Muscle of back (tissue), 11 donors: Measurements from ENCODE around the gene PLCD3. TPM values are rescaled to one million over a fixed set of nuclear protein-coding genes. Genes with fewer than 3 reads are reported as not detected.
"Not testable (repeated sequence)": the region's sequence is repeated elsewhere in the genome, so short reads cannot be mapped to it uniquely, and the experiment has no call there.

Experiments
- DNase-seq, 3 donors: peaks; one replicate each; pipeline versions ENCODE4 v3.0.0 to v3.0.0-alpha.2; 2013
- polyA plus RNA-seq, 10 donors: library from polyadenylated mRNA; unstranded; fragments of 120-200 nt; gene quantifications; one replicate each; pipeline ENCODE4 v1.2.1, GENCODE V29; 2013; ENCODE audit not compliant: insufficient read length in 10 of 10

PLCD3 gene
- polyA plus RNA-seq, 10 donors, result 20.3 to 38.5 (median 32.2) TPM

DNA sequence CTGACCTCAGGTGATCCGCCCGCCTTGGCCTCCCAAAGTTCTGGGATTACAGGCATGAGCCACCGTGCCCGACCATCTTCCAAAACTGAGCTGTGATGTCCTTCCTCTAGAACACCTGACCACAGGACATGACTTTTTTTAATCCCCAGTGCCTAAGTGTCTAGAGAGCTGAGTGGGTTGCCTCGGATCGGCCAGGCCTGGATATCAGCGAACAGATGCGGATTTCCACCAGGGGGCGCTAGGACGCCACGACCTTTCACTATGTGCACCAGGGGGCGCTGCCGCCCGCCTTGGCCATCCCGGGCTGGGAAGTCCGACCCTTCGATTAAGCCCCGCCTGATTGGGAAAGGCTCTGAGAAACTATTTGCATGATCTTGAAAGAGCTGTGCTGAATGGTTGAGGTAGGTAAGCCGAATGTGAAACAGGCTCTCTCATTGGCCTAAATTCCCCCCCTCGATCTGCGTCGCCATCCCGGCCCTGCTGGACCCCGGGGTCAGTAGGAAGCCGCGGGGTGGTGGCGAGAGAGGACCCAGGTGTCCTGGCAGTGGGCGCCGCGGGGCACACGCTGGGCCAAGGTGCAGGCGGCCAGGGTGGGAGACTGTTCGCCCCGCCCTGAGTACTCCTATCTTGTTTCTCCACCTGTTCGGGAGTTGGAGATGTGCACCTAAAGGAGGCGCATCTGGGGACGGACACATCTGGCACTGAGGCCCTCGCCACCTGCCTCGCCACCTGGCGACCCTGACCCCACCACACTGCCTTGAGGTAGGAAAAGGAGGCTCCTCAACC is 3.1 kb upstream of the PLCD3 start, which contains the start of gene ACBD4:
TSS of gene ACBD4 (plus strand) at position 496 of the 786 bp plus-strand sequence. CDS start 458 bp downstream, outside the sequence.
- peak; percentile 97 to 98 (median 98) for DNase-seq

DNA sequence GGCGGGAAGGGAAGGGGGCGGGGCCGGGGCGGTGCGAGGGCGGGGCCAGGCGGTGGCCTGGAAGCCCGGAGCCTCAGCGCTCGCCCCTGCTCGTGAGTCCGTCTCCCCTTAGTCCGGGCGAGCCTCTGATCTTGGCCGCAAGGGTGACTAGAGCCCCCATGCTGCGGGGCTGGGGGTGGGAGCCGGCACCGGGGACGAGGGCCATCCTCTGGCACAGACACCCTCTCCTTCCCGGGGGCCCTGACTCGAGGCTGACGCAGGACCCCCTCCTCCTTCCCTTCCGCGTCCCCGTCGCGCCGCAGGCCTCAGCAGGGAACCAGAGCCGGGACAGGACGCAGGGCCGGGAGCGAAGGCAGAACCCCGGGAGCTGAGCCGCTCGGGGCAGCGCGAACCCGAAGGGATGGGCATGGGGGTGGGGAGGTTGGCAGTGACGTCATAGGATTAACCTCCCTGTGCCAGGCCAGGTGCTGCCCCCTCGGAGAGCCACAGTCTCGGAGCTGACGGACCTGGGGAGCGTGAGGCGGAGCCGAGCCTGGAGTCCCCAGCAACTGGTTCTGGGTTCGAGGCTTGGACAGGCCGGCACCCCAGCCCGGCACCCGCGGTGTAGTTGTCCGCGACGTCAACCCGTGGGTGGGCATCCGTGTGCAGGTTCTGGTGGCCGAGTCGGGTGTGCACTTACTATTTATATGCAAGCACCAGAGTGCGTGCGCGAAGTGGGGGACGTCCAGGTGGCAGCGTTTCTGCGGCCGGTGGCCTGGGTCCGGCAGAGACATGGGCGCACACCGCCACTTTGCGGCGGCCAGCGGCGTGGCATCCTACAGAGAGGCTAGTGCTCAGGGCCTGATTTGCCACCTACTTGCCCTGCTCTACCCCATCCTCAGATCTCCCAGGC is 503 bp upstream of the PLCD3 start:
- peak; percentile 64 to 94 (median 79) for DNase-seq

DNA sequence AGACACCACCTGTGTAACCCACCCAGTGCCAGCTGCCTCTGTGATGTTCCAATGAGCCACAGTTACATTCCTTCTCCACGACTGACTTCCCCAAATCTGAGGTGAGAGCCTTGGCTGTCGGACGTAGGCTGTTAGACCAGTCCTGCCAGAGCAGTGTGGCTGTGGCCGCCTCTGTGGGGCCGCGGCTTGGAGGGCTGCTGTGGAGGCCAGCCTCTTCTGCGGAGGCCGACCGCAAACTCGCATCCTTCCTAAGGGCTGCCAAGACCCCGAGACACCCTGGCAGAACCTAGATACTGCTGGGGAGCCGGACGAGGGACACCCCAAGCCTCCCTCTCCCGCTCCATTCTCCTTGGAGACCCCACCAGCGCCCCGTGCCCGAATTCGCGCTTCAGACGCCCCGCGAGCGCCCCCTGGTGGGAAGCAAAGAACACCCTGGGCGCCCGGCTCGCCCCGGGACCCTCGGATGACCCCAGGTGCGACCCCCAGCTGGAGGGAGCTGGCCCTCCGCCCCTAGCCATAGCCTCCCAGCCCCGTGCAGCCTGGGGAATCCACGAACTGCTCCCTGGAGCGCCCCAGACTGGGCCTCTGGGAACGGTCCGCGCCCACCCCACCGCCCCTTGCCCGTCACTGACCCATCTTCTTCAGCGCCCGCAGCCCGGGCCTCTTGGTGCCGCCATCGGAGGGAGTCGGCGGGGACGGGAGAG is 547 bp downstream of the PLCD3 start:
- peak in 1 of 3 donors; percentile 76 for DNase-seq

DNA sequence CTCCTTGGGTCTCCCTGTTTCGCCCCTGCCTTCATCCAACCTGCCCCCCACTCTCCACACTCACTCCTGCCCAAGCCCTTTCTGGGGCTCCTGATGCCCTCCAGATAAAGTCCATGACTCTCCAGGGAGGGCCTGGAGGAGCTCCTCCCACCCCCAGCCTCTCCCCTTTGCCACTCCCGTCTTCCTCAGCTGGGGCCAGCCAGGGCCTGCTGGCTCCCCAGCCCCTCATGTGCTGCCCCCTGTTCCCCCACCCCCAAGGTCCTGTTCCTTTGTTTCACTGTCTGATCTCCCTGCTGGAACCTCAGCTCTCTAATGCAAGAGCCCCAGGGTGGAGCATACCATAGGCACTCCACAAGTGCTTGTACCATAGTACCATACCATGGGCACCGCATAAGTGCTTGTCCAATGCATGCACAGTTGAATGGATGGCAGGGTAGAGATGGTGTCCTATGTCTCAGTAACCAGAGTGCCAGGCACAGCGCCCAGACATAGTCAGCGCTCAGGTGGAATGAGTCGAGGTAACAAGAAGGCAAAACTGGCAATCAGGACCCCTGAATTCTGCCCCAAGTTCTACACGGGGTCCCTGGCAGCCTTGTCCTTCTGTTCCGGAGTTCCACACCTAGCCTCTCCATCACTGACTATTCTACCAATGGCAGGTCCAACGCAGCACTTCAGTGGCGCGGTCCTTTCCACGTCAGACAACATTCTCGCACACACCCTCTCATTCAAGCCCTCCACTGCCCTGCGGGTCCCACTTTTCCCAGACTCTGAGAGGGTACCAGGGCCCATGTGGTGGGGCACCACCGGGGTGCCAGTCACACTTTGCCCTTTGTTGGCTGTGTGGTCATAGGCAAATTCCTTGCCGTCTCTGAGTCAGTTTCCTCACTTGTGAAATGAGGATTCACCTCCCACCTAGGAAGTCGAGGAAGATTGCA is 1.4 kb downstream of the PLCD3 start:
- no peak for DNase-seq

DNA sequence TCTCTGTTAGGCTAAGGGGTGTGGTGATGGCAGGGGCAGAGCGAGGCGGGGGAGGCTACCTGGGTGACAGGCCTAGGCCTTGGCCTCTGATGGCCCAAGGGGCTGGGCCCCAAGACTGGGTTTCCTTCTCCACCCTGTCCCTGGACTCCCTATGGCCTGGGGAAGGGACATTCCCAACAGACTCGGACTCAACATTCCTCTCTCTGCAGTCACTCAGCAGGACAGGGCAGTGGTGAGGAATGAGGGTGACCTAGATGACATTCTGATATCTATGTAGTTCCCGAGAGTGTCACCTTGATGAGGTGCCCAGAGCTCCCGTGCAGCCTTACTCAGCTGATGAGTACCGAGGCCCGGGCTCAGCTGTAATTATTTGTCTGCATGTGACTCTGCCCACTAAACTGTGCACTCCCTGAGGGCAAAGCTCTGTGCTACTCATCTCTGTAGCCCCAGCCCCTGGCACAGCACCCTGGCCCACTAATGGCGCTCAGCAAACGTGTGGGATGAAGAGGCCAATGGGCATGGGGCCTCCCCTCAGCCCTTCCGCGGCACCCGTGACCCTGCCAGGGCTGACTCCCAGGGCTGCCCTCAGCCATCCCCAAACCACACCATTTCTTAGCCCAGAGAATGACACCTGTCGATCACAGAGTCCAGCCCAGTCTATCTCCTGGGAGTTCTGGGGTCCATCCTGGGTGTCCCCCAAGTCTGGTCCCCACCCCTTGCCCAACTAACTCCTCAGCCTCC is 2.2 kb downstream of the PLCD3 start:
- no peak for DNase-seq

GRCh38 chr17:45129426-45129939 is 2.8 kb downstream of the PLCD3 start:
- DNase-seq, result peak in 1 of 3 donors; percentile 50

GRCh38 chr17:45128989-45129388 is 3.3 kb downstream of the PLCD3 start:
- DNase-seq, result no peak

- no peak for DNase-seq
These were observed 4.0 kb downstream of the PLCD3 start for GRCh38 chr17:45128331-45128730.

GRCh38 chr17:45127548-45128300 is 4.6 kb downstream of the PLCD3 start:
- no peak for DNase-seq

DNA sequence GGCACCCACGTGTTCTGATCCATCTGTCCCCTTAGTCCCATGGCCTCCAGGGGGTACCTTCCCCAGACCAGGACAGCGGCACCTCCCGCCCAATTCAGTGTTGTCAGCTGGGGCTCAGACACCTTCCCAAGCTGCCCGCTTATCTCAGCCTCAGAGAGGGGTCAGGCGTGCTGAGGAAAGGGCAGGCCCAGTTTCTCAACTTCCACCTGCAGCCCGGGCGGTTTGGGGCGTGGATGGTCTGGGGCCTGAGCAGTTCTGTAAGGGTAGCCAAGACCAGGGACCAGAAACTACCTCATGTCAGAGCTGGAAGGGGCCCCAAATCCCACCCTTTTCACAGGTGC is 5.1 kb downstream of the PLCD3 start:
- DNase-seq, result no peak

DNA sequence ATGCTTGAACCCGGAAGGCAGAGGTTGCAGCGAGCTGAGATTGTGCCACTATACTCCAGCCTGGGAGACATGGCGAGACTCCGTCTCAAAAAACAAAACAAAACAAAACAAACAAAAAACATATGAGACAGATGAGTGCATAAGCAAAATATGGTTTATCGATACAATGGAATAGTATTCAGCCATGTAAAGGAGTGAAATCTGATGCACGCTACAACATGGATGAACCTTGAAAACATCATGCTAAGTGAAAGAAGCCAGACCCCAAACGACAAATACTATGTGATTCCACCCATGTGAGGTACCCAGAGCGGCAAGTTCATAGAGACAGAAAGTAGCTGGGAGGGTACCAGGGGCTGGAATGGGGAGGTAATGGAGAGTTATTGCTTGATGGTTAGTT is 6.8 kb downstream of the PLCD3 start:
- no peak for DNase-seq

DNA sequence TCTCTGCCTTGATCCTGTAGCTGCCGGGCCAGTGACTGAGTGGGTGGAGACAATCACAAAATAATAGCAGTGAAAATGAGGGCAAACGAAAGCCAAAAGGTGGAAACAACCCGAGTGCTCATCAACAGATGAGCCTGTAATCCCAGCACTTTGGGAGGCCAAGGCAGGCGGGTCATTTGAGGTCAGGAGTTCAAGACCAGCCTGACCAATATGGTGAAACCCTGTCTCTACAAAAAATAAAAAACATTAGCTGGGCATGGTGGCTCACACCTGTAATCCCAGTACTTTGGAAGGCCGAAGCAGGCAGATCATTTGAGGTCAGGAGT is 7.6 kb downstream of the PLCD3 start:
- DNase-seq, result not testable (repeated sequence)

DNA sequence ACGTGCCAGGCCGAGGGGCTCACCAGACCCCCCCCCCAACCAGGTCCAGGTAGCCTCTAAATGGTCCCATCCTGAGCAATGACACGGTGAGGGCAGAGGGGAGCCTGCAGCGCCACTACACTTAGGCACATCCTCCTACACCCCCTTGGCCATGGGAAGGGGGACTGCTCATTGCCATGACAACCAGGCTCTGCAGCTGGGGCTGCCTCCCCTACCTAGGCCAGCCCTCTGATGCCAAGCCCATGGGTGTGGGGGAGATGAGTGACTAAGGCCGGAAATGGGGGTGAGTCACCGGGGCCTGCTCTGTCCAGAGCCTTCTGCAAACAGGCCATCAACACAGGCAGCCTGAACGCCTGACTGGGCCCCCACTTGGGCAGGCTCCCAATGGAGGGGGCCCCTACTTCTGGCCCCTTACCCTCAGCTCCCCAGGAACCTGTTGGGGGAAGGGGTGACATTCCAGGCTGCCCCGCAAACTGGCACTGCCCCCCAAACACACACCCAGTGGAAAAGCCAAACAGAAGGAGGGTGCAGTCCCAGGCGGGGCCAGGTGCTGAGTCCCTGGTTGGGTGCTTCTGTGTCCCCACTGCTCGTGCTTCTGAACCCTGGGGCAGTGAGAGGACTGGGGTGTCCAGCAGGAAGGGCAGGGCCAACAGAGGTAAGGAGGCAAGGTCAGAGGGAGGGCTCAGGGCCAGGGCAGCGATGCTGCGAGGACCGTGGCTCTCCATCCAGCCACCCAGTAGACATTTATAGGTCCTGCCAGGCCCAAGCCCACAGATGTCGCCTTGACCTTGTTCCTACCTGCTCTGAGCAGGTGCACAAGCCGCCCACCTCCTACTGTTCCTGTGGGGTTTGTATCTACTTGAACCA is 8.2 kb downstream of the PLCD3 start:
- peak in 1 of 3 donors; percentile 66 for DNase-seq

- no peak for DNase-seq
These were observed 9.1 kb downstream of the PLCD3 start for GRCh38 chr17:45123076-45123770.

DNA sequence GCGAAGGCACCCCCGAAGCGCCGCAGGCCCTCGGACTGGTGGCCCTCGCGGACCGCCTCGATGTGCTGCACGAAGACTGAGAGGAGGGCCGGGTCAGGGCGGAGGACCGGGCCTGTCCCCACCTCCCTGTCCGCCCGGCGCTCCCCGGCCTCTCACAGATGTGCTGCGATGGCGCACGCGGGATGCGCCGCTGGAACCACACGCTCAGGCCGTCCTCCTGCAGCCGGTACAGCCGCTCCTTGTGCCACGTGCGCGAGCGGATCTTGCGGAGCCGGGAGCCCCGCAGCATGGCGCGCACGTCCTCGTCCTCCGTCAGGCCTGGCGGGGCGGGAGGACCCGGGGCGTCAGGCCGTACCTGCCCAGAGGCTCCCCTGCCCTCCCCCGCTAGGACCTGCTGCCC is 11.3 kb downstream of the PLCD3 start:
- DNase-seq, result no peak

DNA sequence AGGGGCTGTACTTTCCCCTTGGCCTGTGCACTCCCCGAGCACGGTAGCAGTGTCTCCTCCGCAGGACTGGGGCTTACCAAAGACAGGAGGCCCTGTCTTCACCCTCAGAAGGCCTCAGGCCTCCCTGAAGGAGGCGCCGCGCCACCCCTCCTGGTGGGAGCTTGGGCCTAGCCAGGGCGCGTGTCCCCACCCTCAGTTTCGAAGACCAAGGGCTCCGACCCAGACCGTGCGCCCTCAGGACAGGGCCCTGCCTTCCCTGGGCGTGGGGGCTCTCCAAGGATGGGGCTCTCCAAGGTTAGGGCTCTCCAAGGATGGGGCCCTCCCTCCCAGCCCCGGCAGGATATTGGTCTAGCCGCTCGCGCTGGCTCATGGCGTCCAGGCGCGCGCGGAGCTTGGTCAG is 11.8 kb downstream of the PLCD3 start:
- DNase-seq, result no peak

DNA sequence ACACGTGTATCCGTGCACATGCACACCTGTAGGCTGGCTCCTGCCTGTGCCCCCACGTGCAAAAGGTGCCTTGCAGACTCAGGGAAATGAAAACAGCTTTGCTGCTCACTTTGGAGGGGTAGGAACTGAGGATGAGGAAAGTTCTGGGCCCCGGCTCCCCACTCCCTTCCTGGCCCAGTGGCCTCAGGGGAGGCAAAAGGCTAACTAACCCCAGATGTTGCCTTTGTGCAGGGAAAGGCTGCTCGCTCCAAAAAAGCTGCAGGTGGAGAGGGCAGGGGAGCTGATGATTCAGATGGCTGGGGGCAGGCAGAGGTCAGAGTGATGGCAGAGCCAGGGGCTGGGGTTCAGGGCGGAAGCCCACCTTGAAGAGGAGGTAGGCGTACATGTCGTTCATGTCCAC is 12.4 kb downstream of the PLCD3 start:
- no peak for DNase-seq

- DNase-seq, result no peak
These were observed 13.6 kb downstream of the PLCD3 start for GRCh38 chr17:45118691-45119090.
